Activated naive CD4-positive, alpha-beta T cell treated with anti-CD3 and anti-CD28 coated beads, Interleukin-2, amount 50 U/mL, for 16 hours (primary cell): ENCODE measurements around the gene INO80C.

Source experiments
- DNase-seq: peaks from one replicate; pipeline ENCODE4 v3.0.0-alpha.2; 2020

INO80C gene

GRCh38 chr18:35485852-35486251 lies 11.9 kb downstream of the INO80C start:
- DNase-seq: no peak

- no peak for DNase-seq
These were observed 13.7 kb downstream of the INO80C start for GRCh38 chr18:35484034-35484433.

GRCh38 chr18:35481960-35482366 lies 15.8 kb downstream of the INO80C start:
- no peak for DNase-seq

- no peak for DNase-seq
These were observed 17.7 kb downstream of the INO80C start for GRCh38 chr18:35479911-35480586.

DNA sequence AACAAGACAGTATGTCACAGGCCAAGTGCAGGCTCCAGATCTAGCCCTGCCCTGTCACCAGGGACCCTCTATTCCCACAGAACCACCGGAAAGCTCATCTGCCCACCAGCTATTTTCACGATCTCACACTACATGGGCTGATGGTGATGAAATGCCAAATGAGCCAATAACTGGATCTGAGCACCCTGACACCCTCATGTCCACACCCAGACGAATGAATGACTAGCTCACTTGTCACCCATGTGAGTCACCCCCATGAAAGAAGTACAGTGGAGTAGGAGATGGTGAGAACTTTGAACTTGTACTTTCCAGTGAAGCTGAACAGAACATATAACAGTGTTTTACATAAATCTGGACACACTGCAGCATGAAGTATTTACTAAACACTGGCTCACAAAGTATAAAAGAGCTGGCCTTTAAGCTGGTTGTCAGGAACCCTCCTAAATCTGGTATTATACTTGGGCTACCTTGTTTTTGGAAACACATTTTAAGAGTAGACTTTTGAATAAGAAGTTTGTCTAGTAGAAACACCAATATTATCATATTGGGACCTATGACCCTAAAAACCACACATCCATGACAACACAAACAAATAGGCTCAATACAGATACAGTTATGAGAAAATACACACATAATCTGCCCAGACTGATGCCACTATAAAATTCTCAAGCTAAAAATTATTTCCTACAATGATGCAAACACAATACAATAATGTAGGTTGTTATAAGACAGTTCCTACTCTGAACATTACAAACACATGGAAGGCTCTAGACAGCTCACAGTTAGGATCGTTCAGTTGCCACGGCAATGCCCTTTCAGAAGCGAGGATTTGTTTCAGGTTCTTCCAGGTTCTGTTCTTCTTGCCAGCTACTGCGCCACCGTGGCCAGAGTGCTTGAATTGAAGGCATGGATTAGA lies 19.0 kb downstream of the INO80C start:
- peak; percentile 38 for DNase-seq

- no peak for DNase-seq
These were observed 19.8 kb downstream of the INO80C start for GRCh38 chr18:35477974-35478373.

- no peak for DNase-seq
These were observed 20.3 kb downstream of the INO80C start for GRCh38 chr18:35477497-35477896.

GRCh38 chr18:35474884-35475283 lies 22.9 kb downstream of the INO80C start:
- DNase-seq: no peak

GRCh38 chr18:35473562-35473961 lies 24.2 kb downstream of the INO80C start:
- DNase-seq: no peak

GRCh38 chr18:35470435-35470834 lies 27.3 kb downstream of the INO80C start:
- no peak for DNase-seq

DNA sequence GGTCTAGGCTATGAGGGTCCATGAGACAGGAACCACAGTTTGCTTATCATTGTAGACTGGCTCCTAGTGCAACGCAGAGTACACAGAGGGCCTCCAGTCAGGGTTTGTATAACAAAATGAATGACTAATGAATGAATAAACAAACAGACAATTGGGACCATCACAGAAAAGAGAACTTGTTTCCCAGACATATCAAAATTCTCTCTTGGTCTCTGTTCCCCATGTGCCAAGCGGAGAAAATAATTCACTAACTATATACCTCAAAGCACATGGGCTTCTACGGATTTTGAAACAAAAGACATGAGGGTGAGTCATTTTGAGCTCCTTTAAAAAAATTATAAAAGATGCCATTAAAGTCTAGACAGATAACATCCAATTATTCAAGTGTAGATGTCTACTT lies 28.0 kb downstream of the INO80C start:
- DNase-seq: no peak

DNA sequence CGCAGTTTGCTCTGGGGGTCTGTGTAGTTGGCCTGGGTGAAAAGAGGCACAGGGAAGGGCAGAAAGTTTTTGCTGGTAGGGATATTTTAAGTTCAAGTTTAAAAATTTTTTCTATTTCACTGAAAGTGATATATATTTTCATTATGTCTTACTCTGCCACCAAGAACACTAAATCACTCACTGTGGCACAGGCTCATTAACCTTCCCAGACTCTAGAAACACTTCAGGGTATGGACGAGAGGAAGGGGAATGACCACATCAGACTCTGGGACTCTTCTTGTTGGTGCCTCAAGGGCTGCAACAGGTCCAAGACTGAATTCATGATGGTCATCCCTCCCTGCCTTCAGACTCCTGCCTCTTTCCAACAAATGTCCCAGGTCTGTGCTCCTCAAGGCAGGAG lies 29.0 kb downstream of the INO80C start:
- no peak for DNase-seq

DNA sequence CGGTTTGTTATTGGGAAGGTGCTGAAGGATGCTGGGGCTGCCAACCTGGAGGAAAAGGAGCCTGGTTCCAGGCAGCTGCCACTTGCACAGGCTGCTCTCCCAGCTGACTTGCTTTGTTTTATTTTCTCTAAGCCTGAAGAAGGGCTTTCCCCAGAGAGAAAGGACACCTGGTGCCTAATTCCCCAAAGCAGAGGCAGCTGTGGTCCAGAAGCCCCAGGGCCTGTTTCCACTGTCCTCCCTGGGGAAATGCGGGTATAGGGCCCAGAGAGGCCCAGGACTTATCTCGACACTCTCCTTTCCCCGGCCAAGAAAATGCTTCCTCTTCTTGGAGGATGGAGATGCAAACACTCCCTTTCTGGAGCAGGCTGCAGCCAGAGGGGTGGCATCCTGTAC lies 30.1 kb downstream of the INO80C start:
- DNase-seq: no peak

DNA sequence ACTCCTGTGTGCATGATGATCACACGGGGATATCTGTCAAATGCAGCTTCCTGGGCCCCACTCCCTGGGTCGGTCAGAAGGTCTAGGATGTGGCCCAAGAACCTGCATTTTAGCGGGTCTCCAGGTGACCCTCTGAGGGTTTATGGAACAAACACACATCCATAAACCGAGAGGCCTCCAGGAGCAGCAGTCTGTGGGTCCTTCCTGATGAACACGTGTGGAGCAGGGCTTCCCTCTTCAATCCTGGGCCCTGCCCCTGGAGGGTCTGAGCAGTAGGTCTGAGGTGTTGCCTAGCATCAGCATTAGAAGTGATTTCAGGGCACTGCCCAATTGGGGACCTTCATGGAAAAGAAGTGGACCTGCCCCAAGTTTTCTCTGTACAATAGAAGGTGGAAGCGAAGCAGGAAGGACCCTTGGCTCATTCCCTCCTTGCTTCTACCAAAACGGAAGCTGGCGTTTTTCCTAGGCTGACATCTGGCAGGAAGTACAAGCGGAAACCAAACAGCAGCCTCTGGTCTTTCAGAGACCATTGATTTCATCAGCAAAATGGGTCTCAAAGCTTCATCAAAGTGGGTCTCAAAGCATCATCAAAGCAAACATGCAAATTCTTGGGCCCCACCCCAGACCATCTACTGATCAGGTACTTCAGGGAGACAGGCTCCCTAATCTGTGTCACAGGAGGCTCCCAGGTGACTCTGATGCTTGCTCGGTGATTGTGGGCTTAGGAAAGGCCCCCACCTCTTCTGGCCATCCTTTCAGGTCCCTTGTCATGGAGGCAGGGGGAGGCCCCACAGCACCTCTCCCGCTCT lies 30.7 kb downstream of the INO80C start:
- no peak for DNase-seq

DNA sequence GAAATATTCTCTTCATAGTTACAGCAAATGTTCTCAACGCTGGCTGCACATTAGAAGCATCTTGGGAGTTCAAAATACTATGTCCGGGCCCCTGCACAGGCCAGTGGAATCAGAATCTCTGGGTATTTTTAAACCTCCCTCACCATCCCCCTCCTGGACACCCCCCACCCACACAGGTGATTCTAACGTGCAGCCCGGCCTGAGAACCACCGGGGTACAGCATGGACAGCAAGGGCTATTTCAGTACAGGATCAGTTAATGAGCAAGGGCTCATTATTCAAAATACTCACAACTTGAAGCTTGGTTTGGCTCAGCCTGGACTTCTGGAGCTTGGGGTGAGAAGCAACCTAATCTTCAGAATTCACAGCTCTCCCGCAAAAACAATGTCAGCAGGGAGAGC lies 31.4 kb downstream of the INO80C start:
- no peak for DNase-seq

DNA sequence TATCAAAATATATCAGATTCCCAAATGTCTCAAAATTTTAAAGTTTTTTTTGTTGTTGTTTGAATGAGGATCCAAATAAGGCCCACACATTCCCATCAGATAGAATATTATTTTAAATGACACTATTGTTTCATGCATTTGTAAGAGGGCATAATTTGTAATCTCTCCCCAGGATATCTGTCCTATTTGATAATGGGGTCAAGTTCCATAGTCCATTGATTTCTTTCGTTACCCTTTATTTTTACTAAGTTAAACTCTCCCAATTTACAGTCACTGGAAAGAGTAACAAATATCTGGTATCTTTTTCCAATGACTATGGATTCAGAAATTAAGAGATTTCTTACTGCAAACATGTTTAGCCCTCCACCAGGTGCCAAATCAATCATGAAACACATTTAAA lies 32.4 kb downstream of the INO80C start:
- DNase-seq: no peak

- DNase-seq: no peak
These were observed 32.9 kb downstream of the INO80C start for GRCh38 chr18:35464831-35465279.

GRCh38 chr18:35463827-35464226 lies 33.9 kb downstream of the INO80C start:
- no peak for DNase-seq

DNA sequence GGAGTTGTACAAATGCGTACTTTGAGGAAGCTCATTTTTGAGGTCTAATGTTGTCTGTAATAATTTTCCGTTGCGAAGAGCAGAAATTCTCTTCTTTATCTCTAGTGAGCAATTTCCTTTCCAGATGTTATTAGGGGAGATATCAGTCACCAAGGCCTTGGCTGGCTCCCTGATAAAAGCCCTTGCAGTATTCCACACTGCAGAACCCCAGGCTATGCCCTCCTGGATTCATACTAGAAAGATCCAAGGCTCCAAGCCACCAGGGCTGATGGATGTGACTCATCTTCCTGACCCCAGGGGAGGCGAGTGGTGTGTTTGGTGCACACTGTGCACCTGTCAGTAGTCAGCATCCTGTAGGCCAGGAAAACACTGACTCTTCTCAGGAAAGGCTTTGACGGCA lies 34.7 kb downstream of the INO80C start:
- DNase-seq: no peak

- no peak for DNase-seq
These were observed 37.0 kb downstream of the INO80C start for GRCh38 chr18:35460736-35461161.

GRCh38 chr18:35459997-35460396 lies 37.8 kb downstream of the INO80C start:
- no peak for DNase-seq

GRCh38 chr18:35458677-35459441 lies 38.9 kb downstream of the INO80C start:
- DNase-seq: no peak

DNA sequence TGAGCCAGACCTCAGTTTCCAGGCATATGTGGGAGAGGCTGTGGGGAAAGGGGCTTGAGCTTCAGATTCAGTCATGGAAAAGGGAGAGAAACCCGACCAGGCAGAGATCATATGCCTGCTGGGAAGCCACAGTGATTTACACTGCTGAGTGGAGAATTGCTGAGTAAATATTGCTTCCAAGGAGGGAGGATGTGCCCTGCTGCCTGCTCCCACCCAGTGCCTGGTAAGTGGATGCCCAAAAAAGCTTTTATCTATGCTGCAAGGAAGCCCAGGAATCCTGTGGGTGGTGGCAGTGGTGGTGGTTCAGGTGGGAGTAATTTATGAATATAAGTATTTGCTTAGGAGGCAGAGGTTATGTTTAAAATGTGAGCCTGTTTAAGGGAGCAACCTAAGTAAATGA lies 39.5 kb downstream of the INO80C start:
- no peak for DNase-seq
